Measurements from ENCODE around the gene SLC34A3.

The SLC34A3 gene

GRCh38 chr9:137194388-137194787 is 36.3 kb upstream of the SLC34A3 start:
- no peak for DNase-seq
- in situ Hi-C loops (cut with HindIII; ENCODE audit: low pct_ligation_motif_present, low pct_unique_long_range_greater_than_20kb, low sequenced_read_pairs), result no loop called here

GRCh38 chr9:137194909-137195308 is 35.8 kb upstream of the SLC34A3 start:
- in situ Hi-C loops (cut with HindIII; ENCODE audit: low pct_ligation_motif_present, low pct_unique_long_range_greater_than_20kb, low sequenced_read_pairs), result no loop called here
- DNase-seq, result no peak

- in situ Hi-C loops (cut with HindIII; ENCODE audit: low pct_ligation_motif_present, low pct_unique_long_range_greater_than_20kb, low sequenced_read_pairs), result no loop called here
- DNase-seq, result no peak
These were observed 35.0 kb upstream of the SLC34A3 start for GRCh38 chr9:137195525-137196220.

- no peak for DNase-seq
- in situ Hi-C loops (cut with HindIII; ENCODE audit: low pct_ligation_motif_present, low pct_unique_long_range_greater_than_20kb, low sequenced_read_pairs), result no loop called here
These were observed 32.4 kb upstream of the SLC34A3 start for GRCh38 chr9:137198051-137198901.

GRCh38 chr9:137198902-137199283 is 31.8 kb upstream of the SLC34A3 start:
- DNase-seq, result no peak
- in situ Hi-C loops (cut with HindIII; ENCODE audit: low pct_ligation_motif_present, low pct_unique_long_range_greater_than_20kb, low sequenced_read_pairs), result no loop called here

GRCh38 chr9:137199411-137200121 is 31.1 kb upstream of the SLC34A3 start:
- in situ Hi-C loops (cut with HindIII; ENCODE audit: low pct_ligation_motif_present, low pct_unique_long_range_greater_than_20kb, low sequenced_read_pairs), result no loop called here
- DNase-seq, result no peak

- in situ Hi-C loops (cut with HindIII; ENCODE audit: low pct_ligation_motif_present, low pct_unique_long_range_greater_than_20kb, low sequenced_read_pairs), result no loop called here
These were observed 30.1 kb upstream of the SLC34A3 start, which contains the start of gene TPRN for GRCh38 chr9:137200311-137201204. TSS of gene TPRN (minus strand) at chr9:137200741. CDS start at chr9:137200711, 30 bp downstream.

GRCh38 chr9:137201205-137201868 is 29.4 kb upstream of the SLC34A3 start:
- DNase-seq, result no peak
- in situ Hi-C loops (cut with HindIII; ENCODE audit: low pct_ligation_motif_present, low pct_unique_long_range_greater_than_20kb, low sequenced_read_pairs), result no loop called here

More at GRCh38 chr9:137200311-137201204, 30.1 kb upstream of the SLC34A3 start, which contains the start of gene TPRN:
- peak; percentile 97 for DNase-seq

GRCh38 chr9:137202966-137203365 is 27.7 kb upstream of the SLC34A3 start:
- DNase-seq, result no peak
- in situ Hi-C loops (cut with HindIII; ENCODE audit: low pct_ligation_motif_present, low pct_unique_long_range_greater_than_20kb, low sequenced_read_pairs), result no loop called here

- in situ Hi-C loops (cut with HindIII; ENCODE audit: low pct_ligation_motif_present, low pct_unique_long_range_greater_than_20kb, low sequenced_read_pairs), result no loop called here
- no peak for DNase-seq
These were observed 26.0 kb upstream of the SLC34A3 start for GRCh38 chr9:137204731-137205125.

- peak; percentile 80 for DNase-seq
- in situ Hi-C loops (cut with HindIII; ENCODE audit: low pct_ligation_motif_present, low pct_unique_long_range_greater_than_20kb, low sequenced_read_pairs), result no loop called here
These were observed 25.3 kb upstream of the SLC34A3 start, which contains the start of the genes NDOR1 and TMEM203 for GRCh38 chr9:137205126-137206069. TSS of gene NDOR1 (plus strand) at chr9:137205700. CDS start at chr9:137205778, 78 bp downstream. TSS of gene TMEM203 (minus strand) at chr9:137205648. CDS start at chr9:137205414, 234 bp downstream.

- in situ Hi-C loops (cut with HindIII; ENCODE audit: low pct_ligation_motif_present, low pct_unique_long_range_greater_than_20kb, low sequenced_read_pairs), result no loop called here
- DNase-seq, result no peak
These were observed 24.1 kb upstream of the SLC34A3 start for GRCh38 chr9:137206602-137207001.

GRCh38 chr9:137211532-137211931 is 19.2 kb upstream of the SLC34A3 start:
- DNase-seq, result no peak

GRCh38 chr9:137212520-137212919 is 18.2 kb upstream of the SLC34A3 start:
- in situ Hi-C loops (cut with HindIII; ENCODE audit: low pct_ligation_motif_present, low pct_unique_long_range_greater_than_20kb, low sequenced_read_pairs), result no loop called here
- DNase-seq, result no peak

More at GRCh38 chr9:137211532-137211931, 19.2 kb upstream of the SLC34A3 start:
- in situ Hi-C loops (cut with HindIII; ENCODE audit: low pct_ligation_motif_present, low pct_unique_long_range_greater_than_20kb, low sequenced_read_pairs), result no loop called here

GRCh38 chr9:137213160-137214060 is 17.3 kb upstream of the SLC34A3 start:
- in situ Hi-C loops (cut with HindIII; ENCODE audit: low pct_ligation_motif_present, low pct_unique_long_range_greater_than_20kb, low sequenced_read_pairs), result no loop called here
- no peak for DNase-seq

GRCh38 chr9:137214620-137215019 is 16.1 kb upstream of the SLC34A3 start:
- in situ Hi-C loops (cut with HindIII; ENCODE audit: low pct_ligation_motif_present, low pct_unique_long_range_greater_than_20kb, low sequenced_read_pairs), result no loop called here
- DNase-seq, result no peak
